Measurements from ENCODE around the gene NR1H2. TPM values are rescaled to one million over a fixed set of nuclear protein-coding genes. Genes with fewer than 3 reads are reported as not detected.
A peak's percentile ranks its signal among the peaks of the same experiment; 100 is the strongest.
"Not testable (repeated sequence)": the region's sequence is repeated elsewhere in the genome, so short reads cannot be mapped to it uniquely, and the experiment has no call there.

The NR1H2 gene
- total RNA-seq, 1 experiment from 2014 or later: 90.1 TPM

- peaks cover 1% of the 10 kb centered on the region; the same call in 1 of the 2 replicates for H3K36me3 ChIP-seq (replicated peaks; ENCODE audit: control insufficient read depth, insufficient read depth, low read length)
- peak; percentile 100 for DNase-seq
- peak overlapping the region; percentile 76 for H3K4me3 ChIP-seq (ENCODE audit: insufficient read depth, low read depth, low read length)
- peaks cover 3% of the 10 kb centered on the region; the same call in 1 of the 2 replicates for H3K27me3 ChIP-seq (ENCODE audit: control insufficient read depth, insufficient read depth, low read length)
Observed at GRCh38 chr19:50333737-50334617, 42.3 kb upstream of the NR1H2 start.

DNA sequence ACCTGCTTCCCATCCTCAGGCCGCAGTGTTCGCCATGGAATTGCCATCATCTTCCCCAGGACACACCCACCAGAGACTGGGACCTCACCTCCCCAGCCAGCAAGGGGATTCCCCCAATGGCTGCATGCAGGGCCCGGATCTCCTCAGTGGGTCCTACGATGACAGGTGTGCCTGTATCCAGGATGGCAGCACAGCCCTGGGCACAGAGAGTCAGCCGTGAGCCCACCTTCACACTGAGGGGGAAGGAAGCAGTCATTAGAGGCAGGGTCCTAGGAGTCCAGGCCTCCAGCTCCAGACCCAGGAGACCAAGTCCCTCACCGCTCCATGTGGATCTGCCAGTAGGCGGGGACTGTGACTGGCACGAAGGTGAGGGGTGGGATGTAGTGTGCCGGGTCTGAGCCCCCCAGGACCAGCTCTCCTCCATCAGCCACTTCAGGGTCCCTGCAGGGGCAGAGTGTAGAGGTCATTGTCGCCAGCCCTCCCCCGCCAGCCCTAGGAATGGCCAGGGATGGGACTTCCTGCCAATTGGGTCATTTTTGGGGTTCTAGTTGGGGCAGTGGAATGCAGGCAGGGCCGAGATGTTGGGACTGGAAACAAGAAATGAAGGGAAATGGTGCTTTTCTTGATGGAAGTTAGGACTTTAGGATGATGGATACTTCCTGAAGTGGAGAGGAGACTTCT is 41.4 kb upstream of the NR1H2 start:
- Histone ChIP-seq H3K36me3 (replicated peaks; ENCODE audit: control insufficient read depth, insufficient read depth, low read length) (peaks cover 1% of the 10 kb centered on the region; the same call in 1 of the 2 replicates), H3K4me3 (ENCODE audit: insufficient read depth, low read depth, low read length) (no peak overlapping the region), H3K27me3 (ENCODE audit: control insufficient read depth, insufficient read depth, low read length) (peaks cover 3% of the 10 kb centered on the region; the same call in 1 of the 2 replicates)
- DNase-seq: no peak

DNA sequence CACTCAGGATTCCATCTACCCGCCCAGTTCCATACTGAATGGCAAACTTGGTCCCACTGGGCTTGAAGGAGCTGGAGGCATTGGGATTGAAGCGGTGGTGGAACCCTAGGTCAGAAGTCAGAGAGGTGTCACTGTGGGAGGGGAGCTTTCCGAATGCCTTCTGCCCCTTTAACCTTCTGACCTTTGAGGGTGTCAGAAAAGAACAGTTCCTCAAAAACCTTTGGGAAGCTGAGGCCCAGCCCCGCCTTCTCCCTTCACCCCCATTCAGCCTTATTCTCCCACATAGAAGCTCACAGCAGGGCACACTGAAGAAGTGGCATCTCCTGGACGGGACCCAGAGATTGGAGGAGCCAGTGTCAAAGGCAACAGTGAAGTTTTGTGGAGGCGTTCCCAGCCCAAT is 39.2 kb upstream of the NR1H2 start:
- H3K4me3 ChIP-seq (ENCODE audit: insufficient read depth, low read depth, low read length); H3K36me3 ChIP-seq (replicated peaks; ENCODE audit: control insufficient read depth, insufficient read depth, low read length); DNase-seq; H3K27me3 ChIP-seq (ENCODE audit: control insufficient read depth, insufficient read depth, low read length): not testable (repeated sequence)

GRCh38 chr19:50340331-50340730 is 35.9 kb upstream of the NR1H2 start:
- no peak overlapping the region for H3K4me3 ChIP-seq (ENCODE audit: insufficient read depth, low read depth, low read length)
- H3K27me3 ChIP-seq (ENCODE audit: control insufficient read depth, insufficient read depth, low read length): no peaks in the 10 kb centered on the region
- peaks cover 1% of the 10 kb centered on the region; the same call in 1 of the 2 replicates for H3K36me3 ChIP-seq (replicated peaks; ENCODE audit: control insufficient read depth, insufficient read depth, low read length)
- DNase-seq: no peak

- no peaks in the 10 kb centered on the region for H3K27me3 ChIP-seq (ENCODE audit: control insufficient read depth, insufficient read depth, low read length)
- no peak for DNase-seq
- peaks cover 1% of the 10 kb centered on the region; the same call in 1 of the 2 replicates for H3K36me3 ChIP-seq (replicated peaks; ENCODE audit: control insufficient read depth, insufficient read depth, low read length)
- no peak overlapping the region for H3K4me3 ChIP-seq (ENCODE audit: insufficient read depth, low read depth, low read length)
Observed at GRCh38 chr19:50341091-50341564, 35.1 kb upstream of the NR1H2 start.

GRCh38 chr19:50344661-50345318 is 31.5 kb upstream of the NR1H2 start:
- Histone ChIP-seq H3K36me3 (replicated peaks; ENCODE audit: control insufficient read depth, insufficient read depth, low read length) (no peaks in the 10 kb centered on the region; the same call in 1 of the 2 replicates), H3K27me3 (ENCODE audit: control insufficient read depth, insufficient read depth, low read length) (no peaks in the 10 kb centered on the region), H3K4me3 (ENCODE audit: insufficient read depth, low read depth, low read length) (no peak overlapping the region)
- DNase-seq: no peak

DNA sequence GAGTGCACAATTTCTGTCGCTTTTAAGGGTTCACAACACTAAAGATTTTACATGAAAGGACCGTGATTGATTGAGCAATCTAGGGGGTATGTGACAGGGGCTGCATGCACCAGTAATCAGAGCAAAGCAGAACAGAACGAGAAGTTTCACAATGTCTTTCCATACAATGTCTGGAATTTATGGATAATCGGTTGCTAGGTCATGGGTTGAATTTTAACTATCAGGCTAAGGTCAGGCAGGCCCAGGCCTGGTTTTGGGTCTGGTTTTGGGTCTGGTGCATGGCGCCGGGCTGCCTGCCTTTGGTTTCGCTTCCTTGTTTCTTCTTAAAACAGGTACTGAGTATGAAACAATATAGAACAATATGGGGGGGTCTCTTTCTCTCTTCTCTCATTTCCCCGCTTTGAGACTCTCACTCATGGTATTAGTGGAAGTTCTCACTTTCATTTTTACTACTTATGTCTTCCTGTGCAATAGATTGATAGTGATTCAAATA is 29.1 kb upstream of the NR1H2 start:
- DNase-seq; H3K27me3 ChIP-seq (ENCODE audit: control insufficient read depth, insufficient read depth, low read length); H3K4me3 ChIP-seq (ENCODE audit: insufficient read depth, low read depth, low read length); H3K36me3 ChIP-seq (replicated peaks; ENCODE audit: control insufficient read depth, insufficient read depth, low read length): not testable (repeated sequence)

GRCh38 chr19:50349277-50350057 is 26.8 kb upstream of the NR1H2 start:
- no peak for DNase-seq
- Histone ChIP-seq H3K4me3 (ENCODE audit: insufficient read depth, low read depth, low read length) (no peak overlapping the region), H3K36me3 (replicated peaks; ENCODE audit: control insufficient read depth, insufficient read depth, low read length) (no peaks in the 10 kb centered on the region; the same call in 1 of the 2 replicates), H3K27me3 (ENCODE audit: control insufficient read depth, insufficient read depth, low read length) (no peaks in the 10 kb centered on the region)

DNA sequence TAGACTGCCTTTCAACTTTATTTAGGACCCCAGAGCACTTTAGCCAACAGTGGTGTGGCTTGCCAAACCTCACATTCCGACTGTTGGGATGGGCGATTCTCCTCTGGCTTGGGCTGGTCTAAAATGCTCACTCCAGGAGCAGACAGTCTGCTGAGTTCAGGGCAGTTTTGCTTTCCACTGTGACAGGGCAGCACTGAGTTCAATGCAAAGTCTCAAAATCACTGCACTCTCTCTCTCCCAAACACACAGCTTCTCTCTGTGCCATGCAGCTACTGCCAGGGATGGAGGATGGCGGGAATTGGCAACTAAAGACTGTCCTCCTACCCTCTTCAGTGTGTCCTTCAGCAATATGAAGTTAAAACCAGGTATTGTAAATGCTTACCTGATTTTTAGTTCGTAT is 24.0 kb upstream of the NR1H2 start:
- Histone ChIP-seq H3K4me3 (ENCODE audit: insufficient read depth, low read depth, low read length) (no peak overlapping the region), H3K36me3 (replicated peaks; ENCODE audit: control insufficient read depth, insufficient read depth, low read length) (no peaks in the 10 kb centered on the region), H3K27me3 (ENCODE audit: control insufficient read depth, insufficient read depth, low read length) (no peaks in the 10 kb centered on the region)
- DNase-seq: no peak

- DNase-seq; H3K27me3 ChIP-seq (ENCODE audit: control insufficient read depth, insufficient read depth, low read length); H3K4me3 ChIP-seq (ENCODE audit: insufficient read depth, low read depth, low read length); H3K36me3 ChIP-seq (replicated peaks; ENCODE audit: control insufficient read depth, insufficient read depth, low read length): not testable (repeated sequence)
Observed at GRCh38 chr19:50353487-50353880, 22.8 kb upstream of the NR1H2 start.

DNA sequence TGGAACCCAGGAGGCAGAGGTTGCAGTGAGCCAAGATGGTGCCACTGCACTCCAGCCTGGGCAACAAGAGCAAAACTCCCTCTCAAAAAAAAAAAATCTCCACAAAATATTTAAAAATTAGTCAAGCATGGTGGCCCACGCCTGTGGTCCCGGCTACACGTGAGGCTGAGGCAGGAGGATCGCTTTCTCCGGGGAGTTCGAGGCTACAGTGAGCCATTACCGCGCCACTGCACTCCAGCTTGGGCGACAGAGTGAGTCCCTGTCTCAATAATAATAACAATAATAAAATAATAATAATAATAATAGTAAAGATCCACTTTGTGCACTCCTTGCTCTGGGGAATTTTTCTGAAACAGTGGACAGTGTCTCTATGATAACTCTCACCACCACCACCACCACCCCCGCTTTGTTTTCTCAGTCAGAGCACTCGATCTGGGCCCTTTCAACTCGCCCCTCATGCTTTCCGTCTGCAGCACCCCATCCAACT is 19.5 kb upstream of the NR1H2 start:
- H3K36me3 ChIP-seq (replicated peaks; ENCODE audit: control insufficient read depth, insufficient read depth, low read length): no peaks in the 10 kb centered on the region
- H3K4me3 ChIP-seq (ENCODE audit: insufficient read depth, low read depth, low read length): no peak overlapping the region
- H3K27me3 ChIP-seq (ENCODE audit: control insufficient read depth, insufficient read depth, low read length): no peaks in the 10 kb centered on the region
- no peak for DNase-seq

- Histone ChIP-seq H3K27me3 (ENCODE audit: control insufficient read depth, insufficient read depth, low read length) (no peaks in the 10 kb centered on the region), H3K4me3 (ENCODE audit: insufficient read depth, low read depth, low read length) (peak overlapping the region; percentile 1; the same call in 1 of the 2 replicates), H3K36me3 (replicated peaks; ENCODE audit: control insufficient read depth, insufficient read depth, low read length) (no peaks in the 10 kb centered on the region)
- peak; percentile 83 for DNase-seq
Observed at GRCh38 chr19:50357178-50358100, 18.8 kb upstream of the NR1H2 start.

All from H7 (cell line).